HEK293 (cell line): ENCODE measurements around the gene ONECUT2.
A peak's percentile ranks its signal among the peaks of the same experiment; 100 is the strongest.
"Not testable (repeated sequence)": the region's sequence is repeated elsewhere in the genome, so short reads cannot be mapped to it uniquely, and the experiment has no call there.

Source experiments
- CTCF ChIA-PET: fragments of 350-600 bp; formaldehyde crosslinking; extraction: SDS; loops from one replicate; lab custom pipeline; 2021; ENCODE audit warnings: antibody characterized with exemption; lab: Yijun Ruan, JAX
- POLR2A ChIA-PET: fragments of 300-600 bp; formaldehyde crosslinking; extraction: SDS; loops from one replicate; lab custom pipeline; 2020; ENCODE audit warnings: antibody characterized with exemption, inconsistent platforms; lab: Yijun Ruan, JAX
- H3K27ac ChIP-seq: fragments of 200-500 bp; sonication (Bioruptor generic); 2 replicates; pipeline ENCODE4 v1.5.1; 2014; ENCODE audit warnings: low read depth, low read length, control low read depth, inconsistent platforms; ENCODE audit errors: extremely low read depth
- H3K36me3 ChIP-seq, 2 experiments: fragments of 200-500 bp in 1 of 2; sonication (Bioruptor generic) in 1 of 2; 1 replicate in 1 of 2; 2 replicates in 1 of 2; pipeline ENCODE4 v1.5.1; 2014 to 2017; ENCODE audit warnings: inconsistent platforms in 2 of 2, low read length in 2 of 2; ENCODE audit not compliant: control insufficient read depth in 2 of 2, insufficient read depth in 1 of 2
- H3K4me1 ChIP-seq: fragments of 200-500 bp; sonication (Bioruptor generic); 2 replicates; pipeline ENCODE4 v1.5.1; 2014; ENCODE audit warnings: mild to moderate bottlenecking, low read length, inconsistent platforms; ENCODE audit not compliant: control insufficient read depth, insufficient read depth
- H3K4me3 ChIP-seq: 2 replicates; pipeline ENCODE4 v1.5.1; 2011; ENCODE audit warnings: low read depth, mild to moderate bottlenecking, control low read depth, low read length, moderate library complexity
- H3K9me3 ChIP-seq: fragments of 200-500 bp; sonication (Bioruptor generic); 2 replicates; pipeline ENCODE4 v1.5.1; 2014; ENCODE audit warnings: low read depth, low read length, inconsistent platforms; ENCODE audit not compliant: control insufficient read depth, insufficient read depth
- BCL6B ChIP-seq: fragments of 450-650 bp; formaldehyde crosslinking; IDR thresholded peaks from 2 replicates; pipeline ENCODE4 v1.5.1; 2017; ENCODE audit warnings: missing biosample characterization, missing genetic modification characterization
- EGR2 ChIP-seq: fragments of 450-650 bp; formaldehyde crosslinking; IDR thresholded peaks from 2 replicates; pipeline ENCODE4 v1.5.1; 2016; ENCODE audit warnings: low read depth, missing biosample characterization, missing genetic modification characterization
- FEZF1 ChIP-seq: fragments of 450-650 bp; formaldehyde crosslinking; IDR thresholded peaks from 2 replicates; pipeline ENCODE4 v1.5.1; 2016; ENCODE audit warnings: missing biosample characterization, missing genetic modification characterization
- KLF7 ChIP-seq: fragments of 450-650 bp; formaldehyde crosslinking; IDR thresholded peaks from 2 replicates; pipeline ENCODE4 v1.5.1; 2016; ENCODE audit warnings: missing biosample characterization, missing genetic modification characterization, borderline replicate concordance
- PRDM10 ChIP-seq: fragments of 450-650 bp; formaldehyde crosslinking; IDR thresholded peaks from 2 replicates; pipeline ENCODE4 v1.5.1; 2016; ENCODE audit warnings: missing biosample characterization, missing genetic modification characterization
- ZBTB6 ChIP-seq: fragments of 450-650 bp; formaldehyde crosslinking; IDR thresholded peaks from 2 replicates; pipeline ENCODE4 v1.5.1; 2017; ENCODE audit warnings: missing biosample characterization, missing genetic modification characterization
- ZFHX2 ChIP-seq: fragments of 450-650 bp; formaldehyde crosslinking; conservative IDR thresholded peaks from 2 replicates; pipeline ENCODE4 v1.5.1; 2016; ENCODE audit warnings: missing biosample characterization, missing genetic modification characterization
- ZNF146 ChIP-seq: fragments of 450-650 bp; formaldehyde crosslinking; IDR thresholded peaks from 2 replicates; pipeline ENCODE4 v1.5.1; 2016; ENCODE audit warnings: missing biosample characterization, missing genetic modification characterization
- ZNF24 ChIP-seq: fragments of 450-650 bp; formaldehyde crosslinking; IDR thresholded peaks from 2 replicates; pipeline ENCODE4 v1.5.1; 2016; ENCODE audit warnings: missing biosample characterization, missing genetic modification characterization
- ZNF521 ChIP-seq: fragments of 450-650 bp; formaldehyde crosslinking; IDR thresholded peaks from 2 replicates; pipeline ENCODE4 v1.5.1; 2017; ENCODE audit warnings: missing biosample characterization, mild to moderate bottlenecking, missing genetic modification characterization
- ZNF747 ChIP-seq: fragments of 450-650 bp; formaldehyde crosslinking; IDR thresholded peaks from 2 replicates; pipeline ENCODE4 v1.5.1; 2016; ENCODE audit warnings: missing biosample characterization, missing genetic modification characterization
- ZNF843 ChIP-seq: fragments of 450-650 bp; formaldehyde crosslinking; IDR thresholded peaks from 2 replicates; pipeline ENCODE4 v1.5.1; 2016; ENCODE audit warnings: missing biosample characterization, missing genetic modification characterization

ONECUT2 gene

GRCh38 chr18:57516056-57516455 is 80.9 kb downstream of the ONECUT2 start (continued):
- no peak for TF ChIP-seq PRDM10 (tag by site-specific recombination)
- TF ChIP-seq ZBTB6 (tag by site-specific recombination), result no peak
- no peak for TF ChIP-seq KLF7 (tag by site-specific recombination)
- no peak for TF ChIP-seq ZNF24 (tag by site-specific recombination)

GRCh38 chr18:57518533-57518932 is 83.4 kb downstream of the ONECUT2 start:
- no peak overlapping the region for H3K27ac ChIP-seq
- TF ChIP-seq ZNF843 (0 out of 2 replicates have a peak, but pooled peaks have one; percentile 19), ZFHX2 (peak; percentile 91), ZNF146 (tag by site-specific recombination) (no peak), FEZF1 (tag by site-specific recombination) (peak; percentile 35; the same call in 1 of the 2 replicates), ZNF747 (tag by site-specific recombination) (no peak), EGR2 (tag by site-specific recombination) (peak; percentile 73)
- H3K4me3 ChIP-seq, result no peak overlapping the region
- ChIA-PET CTCF (no interaction called here), POLR2A (no interaction called here)
- H3K4me1 ChIP-seq, result no peaks in the 10 kb centered on the region
- H3K9me3 ChIP-seq, result no peaks in the 10 kb centered on the region
- H3K36me3 ChIP-seq, result no peaks in the 10 kb centered on the region

DNA sequence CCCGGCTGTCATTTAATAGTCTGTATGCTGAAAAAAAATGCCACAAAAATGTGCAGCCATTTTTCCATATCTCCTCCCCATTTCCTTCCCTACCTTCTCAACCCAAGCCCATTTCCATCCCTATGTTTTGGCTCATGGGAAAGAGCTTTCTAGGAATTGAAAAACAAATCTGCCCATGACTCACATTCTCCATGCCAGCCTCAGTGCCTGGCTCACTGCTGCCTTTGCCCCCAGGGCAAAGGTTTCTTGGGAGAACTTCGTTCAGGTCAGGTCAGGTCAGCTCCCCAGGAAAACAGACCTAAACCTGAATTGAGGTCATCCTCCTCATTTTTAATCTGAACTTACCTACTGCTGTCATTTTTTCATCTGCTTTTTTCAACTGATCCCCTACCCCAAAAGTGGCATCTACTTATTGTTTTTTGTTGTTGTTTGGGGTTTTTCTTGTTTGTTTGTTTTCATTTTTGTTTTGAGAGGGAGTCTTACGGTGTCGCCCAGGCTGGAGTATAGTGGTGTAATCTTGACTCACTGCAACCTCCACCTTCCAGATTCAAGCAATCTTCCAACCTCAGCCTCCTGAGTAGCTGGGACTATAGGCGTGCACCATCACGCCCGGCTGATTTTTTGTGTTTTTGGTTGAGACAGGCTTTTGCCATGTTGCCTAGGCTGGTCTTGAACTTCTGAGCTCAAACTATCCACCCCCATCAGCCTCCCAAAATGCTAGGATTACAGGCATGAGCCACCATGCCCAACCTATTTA is 84.7 kb downstream of the ONECUT2 start:
- H3K9me3 ChIP-seq, result no peaks in the 10 kb centered on the region
- TF ChIP-seq BCL6B (tag by site-specific recombination), result peak; percentile 87
- TF ChIP-seq ZNF521 (tag by site-specific recombination), result no peak
- TF ChIP-seq, all 188 proteins: peak for 1
- ChIA-PET CTCF (no interaction called here), POLR2A (no interaction called here)
- H3K36me3 ChIP-seq, result no peaks in the 10 kb centered on the region
- H3K4me1 ChIP-seq, result no peaks in the 10 kb centered on the region
- H3K27ac ChIP-seq, result no peak overlapping the region
- no peak overlapping the region for H3K4me3 ChIP-seq

GRCh38 chr18:57522348-57522747 is 87.2 kb downstream of the ONECUT2 start:
- POLR2A ChIA-PET, H3K36me3 ChIP-seq, H3K4me1 ChIP-seq, H3K9me3 ChIP-seq, H3K27ac ChIP-seq, H3K4me3 ChIP-seq, CTCF ChIA-PET: not testable (repeated sequence)
